Lower leg skin (tissue), 3 donors: ENCODE results near the gene PCLAF.

ENCODE experiments used
- CTCF ChIP-seq, 3 donors: fragments of 450-650 bp; IDR thresholded peaks; one replicate each; pipeline ENCODE4 v1.5.1; 2016; ENCODE audit warnings: antibody characterized with exemption in 3 of 3, mild to moderate bottlenecking in 3 of 3, moderate library complexity in 2 of 3
- POLR2A ChIP-seq, 2 donors: fragments of 450-650 bp; IDR thresholded peaks; one replicate each; pipeline ENCODE4 v1.6.1; 2016 to 2017; ENCODE audit warnings: antibody characterized with exemption in 2 of 2, mild to moderate bottlenecking in 1 of 2, moderate library complexity in 1 of 2

GRCh38 chr15:64398575-64398974, 17.3 kb upstream of the PCLAF start:
- TF ChIP-seq CTCF (IDR thresholded peaks at IDR 0.05) = no peak
- TF ChIP-seq POLR2A (IDR thresholded peaks at IDR 0.05) = no peak
